22Rv1 (cell line): ENCODE measurements around the gene MYO19.

ENCODE experiments used
- H3K27ac ChIP-seq: fragments of 450-650 bp; 2 replicates; pipeline ENCODE4 v1.5.1; 2017
- CTCF ChIP-seq: fragments of 450-650 bp; IDR thresholded peaks from 2 replicates; pipeline ENCODE4 v1.5.1; 2017; ENCODE audit warnings: mild to moderate bottlenecking
- ZFX ChIP-seq: fragments of 450-650 bp; IDR thresholded peaks from 2 replicates; pipeline ENCODE4 v1.6.1; 2017; ENCODE audit warnings: antibody characterized with exemption, borderline replicate concordance

Gene MYO19

GRCh38 chr17:36527621-36528250 is 6.9 kb downstream of the MYO19 start:
- H3K27ac ChIP-seq = no peak overlapping the region
- no peak for TF ChIP-seq ZFX
- no peak for TF ChIP-seq CTCF

GRCh38 chr17:36525888-36526287 is 8.8 kb downstream of the MYO19 start:
- no peak for TF ChIP-seq CTCF
- no peak for TF ChIP-seq ZFX
- no peak overlapping the region for H3K27ac ChIP-seq

- no peak overlapping the region for H3K27ac ChIP-seq
- TF ChIP-seq CTCF (no peak), ZFX (no peak)
These were observed 9.6 kb downstream of the MYO19 start for GRCh38 chr17:36525113-36525512.

- H3K27ac ChIP-seq = no peak overlapping the region
- no peak for TF ChIP-seq ZFX
- TF ChIP-seq CTCF = no peak
These were observed 10.2 kb downstream of the MYO19 start for GRCh38 chr17:36524428-36524876.

GRCh38 chr17:36523113-36523512 is 11.6 kb downstream of the MYO19 start:
- H3K27ac ChIP-seq = no peak overlapping the region
- no peak for TF ChIP-seq ZFX
- TF ChIP-seq CTCF = no peak

GRCh38 chr17:36515837-36516236 is 18.8 kb downstream of the MYO19 start:
- TF ChIP-seq CTCF (no peak), ZFX (no peak)
- H3K27ac ChIP-seq = no peak overlapping the region

GRCh38 chr17:36514856-36515255 is 19.8 kb downstream of the MYO19 start:
- no peak overlapping the region for H3K27ac ChIP-seq
- TF ChIP-seq CTCF = no peak
- no peak for TF ChIP-seq ZFX
